ENCODE results near the gene QPCTL. TPM values are rescaled to one million over a fixed set of nuclear protein-coding genes. Genes with fewer than 3 reads are reported as not detected.

QPCTL gene
- total and polyA plus RNA-seq, 2 of the 13 experiments (the other 11 are each of a cell fraction or from before 2014, with no cell fraction given), result 16.0 to 19.1 TPM

DNA sequence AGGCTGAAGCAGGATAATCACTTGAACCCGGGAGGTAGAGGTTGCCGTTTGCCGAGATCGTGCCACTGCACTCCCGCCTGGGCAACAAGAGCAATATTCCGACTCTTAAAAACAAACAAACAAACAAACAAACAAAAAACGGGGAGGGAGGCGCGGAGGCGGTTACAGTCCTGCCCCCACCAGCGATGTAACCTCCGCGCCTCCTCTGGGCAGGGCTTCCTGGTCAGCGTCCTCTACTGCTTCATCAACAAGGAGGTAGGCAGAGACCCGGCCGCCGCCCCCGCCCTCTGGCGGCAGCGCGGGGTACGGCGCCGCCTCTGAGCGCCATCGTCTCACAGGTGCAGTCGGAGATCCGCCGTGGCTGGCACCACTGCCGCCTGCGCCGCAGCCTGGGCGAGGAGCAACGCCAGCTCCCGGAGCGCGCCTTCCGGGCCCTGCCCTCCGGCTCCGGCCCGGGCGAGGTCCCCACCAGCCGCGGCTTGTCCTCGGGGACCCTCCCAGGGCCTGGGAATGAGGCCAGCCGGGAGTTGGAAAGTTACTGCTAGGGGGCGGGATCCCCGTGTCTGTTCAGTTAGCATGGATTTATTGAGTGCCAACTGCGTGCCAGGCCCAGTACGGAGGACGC lies 11.0 kb upstream of the QPCTL start (continued):
- TF ChIP-seq, protein P1, sequence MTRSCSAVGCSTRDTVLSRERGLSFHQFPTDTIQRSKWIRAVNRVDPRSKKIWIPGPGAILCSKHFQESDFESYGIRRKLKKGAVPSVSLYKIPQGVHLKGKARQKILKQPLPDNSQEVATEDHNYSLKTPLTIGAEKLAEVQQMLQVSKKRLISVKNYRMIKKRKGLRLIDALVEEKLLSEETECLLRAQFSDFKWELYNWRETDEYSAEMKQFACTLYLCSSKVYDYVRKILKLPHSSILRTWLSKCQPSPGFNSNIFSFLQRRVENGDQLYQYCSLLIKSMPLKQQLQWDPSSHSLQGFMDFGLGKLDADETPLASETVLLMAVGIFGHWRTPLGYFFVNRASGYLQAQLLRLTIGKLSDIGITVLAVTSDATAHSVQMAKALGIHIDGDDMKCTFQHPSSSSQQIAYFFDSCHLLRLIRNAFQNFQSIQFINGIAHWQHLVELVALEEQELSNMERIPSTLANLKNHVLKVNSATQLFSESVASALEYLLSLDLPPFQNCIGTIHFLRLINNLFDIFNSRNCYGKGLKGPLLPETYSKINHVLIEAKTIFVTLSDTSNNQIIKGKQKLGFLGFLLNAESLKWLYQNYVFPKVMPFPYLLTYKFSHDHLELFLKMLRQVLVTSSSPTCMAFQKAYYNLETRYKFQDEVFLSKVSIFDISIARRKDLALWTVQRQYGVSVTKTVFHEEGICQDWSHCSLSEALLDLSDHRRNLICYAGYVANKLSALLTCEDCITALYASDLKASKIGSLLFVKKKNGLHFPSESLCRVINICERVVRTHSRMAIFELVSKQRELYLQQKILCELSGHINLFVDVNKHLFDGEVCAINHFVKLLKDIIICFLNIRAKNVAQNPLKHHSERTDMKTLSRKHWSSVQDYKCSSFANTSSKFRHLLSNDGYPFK (CRISPR knock-in tag; IDR thresholded peaks at IDR 0.05; ENCODE audit: borderline replicate concordance), result no peak
- no peak for TF ChIP-seq KLF12 (CRISPR knock-in tag; IDR thresholded peaks at IDR 0.05; ENCODE audit: borderline replicate concordance)
- TF ChIP-seq SP2 (CRISPR knock-in tag; IDR thresholded peaks at IDR 0.05), result no peak
- TF ChIP-seq SAP130 (CRISPR knock-in tag; IDR thresholded peaks at IDR 0.05; ENCODE audit: low read depth), result peak; percentile 76
- no peak for TF ChIP-seq HOXA9 (CRISPR knock-in tag; IDR thresholded peaks at IDR 0.05; ENCODE audit: borderline replicate concordance)
- no peak for TF ChIP-seq RFX3 (CRISPR knock-in tag; IDR thresholded peaks at IDR 0.05)
- no peak for TF ChIP-seq MBD4 (IDR thresholded peaks at IDR 0.05; ENCODE audit: borderline replicate concordance, low read length)
- TF ChIP-seq GABPB1 (CRISPR knock-in tag; IDR thresholded peaks at IDR 0.05), result peak; percentile 75; the same call in 1 of the 2 replicates
- TF ChIP-seq, protein P2, sequence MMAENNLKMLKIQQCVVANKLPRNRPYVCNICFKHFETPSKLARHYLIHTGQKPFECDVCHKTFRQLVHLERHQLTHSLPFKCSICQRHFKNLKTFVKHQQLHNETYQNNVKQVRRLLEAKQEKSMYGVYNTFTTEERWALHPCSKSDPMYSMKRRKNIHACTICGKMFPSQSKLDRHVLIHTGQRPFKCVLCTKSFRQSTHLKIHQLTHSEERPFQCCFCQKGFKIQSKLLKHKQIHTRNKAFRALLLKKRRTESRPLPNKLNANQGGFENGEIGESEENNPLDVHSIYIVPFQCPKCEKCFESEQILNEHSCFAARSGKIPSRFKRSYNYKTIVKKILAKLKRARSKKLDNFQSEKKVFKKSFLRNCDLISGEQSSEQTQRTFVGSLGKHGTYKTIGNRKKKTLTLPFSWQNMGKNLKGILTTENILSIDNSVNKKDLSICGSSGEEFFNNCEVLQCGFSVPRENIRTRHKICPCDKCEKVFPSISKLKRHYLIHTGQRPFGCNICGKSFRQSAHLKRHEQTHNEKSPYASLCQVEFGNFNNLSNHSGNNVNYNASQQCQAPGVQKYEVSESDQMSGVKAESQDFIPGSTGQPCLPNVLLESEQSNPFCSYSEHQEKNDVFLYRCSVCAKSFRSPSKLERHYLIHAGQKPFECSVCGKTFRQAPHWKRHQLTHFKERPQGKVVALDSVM (CRISPR knock-in tag; IDR thresholded peaks at IDR 0.05), result peak; percentile 83
- no peak for TF ChIP-seq TEAD3 (CRISPR knock-in tag; optimal IDR thresholded peaks at IDR 0.05; ENCODE audit: borderline replicate concordance)
- no peak for TF ChIP-seq RFX1 (IDR thresholded peaks at IDR 0.05)
- no peak for TF ChIP-seq NFIB (CRISPR knock-in tag; IDR thresholded peaks at IDR 0.05; ENCODE audit: borderline replicate concordance)
- no peak for TF ChIP-seq ZNF34 (CRISPR knock-in tag; IDR thresholded peaks at IDR 0.05; ENCODE audit: borderline replicate concordance)
- no peak for TF ChIP-seq ZNF251 (CRISPR knock-in tag; IDR thresholded peaks at IDR 0.05)
- no peak for TF ChIP-seq PHF21A (CRISPR knock-in tag; IDR thresholded peaks at IDR 0.05)
- TF ChIP-seq, protein P3, sequence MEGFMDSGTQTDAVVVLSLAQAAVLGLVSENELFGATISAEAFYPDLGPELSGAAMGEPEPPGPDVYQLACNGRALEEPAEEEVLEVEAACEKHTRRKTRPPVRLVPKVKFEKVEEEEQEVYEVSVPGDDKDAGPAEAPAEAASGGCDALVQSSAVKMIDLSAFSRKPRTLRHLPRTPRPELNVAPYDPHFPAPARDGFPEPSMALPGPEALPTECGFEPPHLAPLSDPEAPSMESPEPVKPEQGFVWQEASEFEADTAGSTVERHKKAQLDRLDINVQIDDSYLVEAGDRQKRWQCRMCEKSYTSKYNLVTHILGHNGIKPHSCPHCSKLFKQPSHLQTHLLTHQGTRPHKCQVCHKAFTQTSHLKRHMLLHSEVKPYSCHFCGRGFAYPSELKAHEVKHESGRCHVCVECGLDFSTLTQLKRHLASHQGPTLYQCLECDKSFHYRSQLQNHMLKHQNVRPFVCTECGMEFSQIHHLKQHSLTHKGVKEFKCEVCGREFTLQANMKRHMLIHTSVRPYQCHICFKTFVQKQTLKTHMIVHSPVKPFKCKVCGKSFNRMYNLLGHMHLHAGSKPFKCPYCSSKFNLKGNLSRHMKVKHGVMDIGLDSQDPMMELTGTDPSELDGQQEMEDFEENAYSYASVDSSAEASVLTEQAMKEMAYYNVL (CRISPR knock-in tag; IDR thresholded peaks at IDR 0.05; ENCODE audit: borderline replicate concordance), result peak; percentile 66; the same call in 1 of the 2 replicates
- TF ChIP-seq, protein P4, sequence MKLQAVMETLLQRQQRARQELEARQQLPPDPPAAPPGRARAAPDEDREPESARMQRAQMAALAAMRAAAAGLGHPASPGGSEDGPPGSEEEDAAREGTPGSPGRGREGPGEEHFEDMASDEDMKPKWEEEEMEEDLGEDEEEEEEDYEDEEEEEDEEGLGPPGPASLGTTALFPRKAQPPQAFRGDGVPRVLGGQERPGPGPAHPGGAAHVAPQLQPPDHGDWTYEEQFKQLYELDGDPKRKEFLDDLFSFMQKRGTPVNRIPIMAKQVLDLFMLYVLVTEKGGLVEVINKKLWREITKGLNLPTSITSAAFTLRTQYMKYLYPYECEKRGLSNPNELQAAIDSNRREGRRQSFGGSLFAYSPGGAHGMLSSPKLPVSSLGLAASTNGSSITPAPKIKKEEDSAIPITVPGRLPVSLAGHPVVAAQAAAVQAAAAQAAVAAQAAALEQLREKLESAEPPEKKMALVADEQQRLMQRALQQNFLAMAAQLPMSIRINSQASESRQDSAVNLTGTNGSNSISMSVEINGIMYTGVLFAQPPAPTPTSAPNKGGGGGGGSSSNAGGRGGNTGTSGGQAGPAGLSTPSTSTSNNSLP (IDR thresholded peaks at IDR 0.05; ENCODE audit: low read depth, low read length), result 0 out of 2 replicates have a peak, but pooled peaks have one; percentile 17
- TF ChIP-seq NFE2 (CRISPR knock-in tag; IDR thresholded peaks at IDR 0.05), result no peak
- no peak for TF ChIP-seq EED (CRISPR knock-in tag; IDR thresholded peaks at IDR 0.05)
- peak; percentile 33; the same call in 1 of the 2 replicates for TF ChIP-seq ZNF563 (CRISPR knock-in tag; IDR thresholded peaks at IDR 0.05)
- no peak for TF ChIP-seq SCMH1 (CRISPR knock-in tag; IDR thresholded peaks at IDR 0.05; ENCODE audit: borderline replicate concordance)
- TF ChIP-seq TAF15 (IDR thresholded peaks at IDR 0.05; ENCODE audit: low read depth, low read length, poor library complexity, severe bottlenecking), result no peak
- TF ChIP-seq ZC3H13 (CRISPR knock-in tag; IDR thresholded peaks at IDR 0.05), result peak; percentile 78
